Hematopoietic multipotent progenitor cell treated with erythropoietin and hydrocortisone succinate and interleukin-3 and kit ligand, for 6 days (in vitro differentiated cells): Measurements from ENCODE around the gene TBC1D21.

ENCODE experiments used
- DNase-seq: peaks from one replicate; pipeline ENCODE4 v3.0.0-alpha.2; 2015

The TBC1D21 gene

GRCh38 chr15:73865379-73865778 is 8.0 kb upstream of the TBC1D21 start:
- DNase-seq, result no peak

GRCh38 chr15:73865904-73866303 is 7.5 kb upstream of the TBC1D21 start:
- DNase-seq, result no peak

- DNase-seq, result no peak
Measured at GRCh38 chr15:73866481-73866880, 6.9 kb upstream of the TBC1D21 start.

- no peak for DNase-seq
Measured at GRCh38 chr15:73866881-73867410, 6.4 kb upstream of the TBC1D21 start.

GRCh38 chr15:73867426-73867825 is 5.9 kb upstream of the TBC1D21 start:
- no peak for DNase-seq

GRCh38 chr15:73867956-73868355 is 5.4 kb upstream of the TBC1D21 start:
- no peak for DNase-seq

GRCh38 chr15:73869216-73869995 is 4.0 kb upstream of the TBC1D21 start:
- no peak for DNase-seq

- peak; percentile 94 for DNase-seq
Measured at GRCh38 chr15:73870700-73871408, 2.5 kb upstream of the TBC1D21 start.

GRCh38 chr15:73872346-73872745 is 1.0 kb upstream of the TBC1D21 start:
- no peak for DNase-seq

GRCh38 chr15:73873889-73874511 is 636 bp downstream of the TBC1D21 start:
- peak; percentile 86 for DNase-seq

GRCh38 chr15:73879426-73879825 is 6.1 kb downstream of the TBC1D21 start:
- DNase-seq, result no peak

- DNase-seq, result no peak
Measured at GRCh38 chr15:73881579-73882320, 8.4 kb downstream of the TBC1D21 start.

GRCh38 chr15:73882761-73883419 is 9.5 kb downstream of the TBC1D21 start:
- DNase-seq, result no peak

- DNase-seq, result no peak
Measured at GRCh38 chr15:73884159-73884558, 10.8 kb downstream of the TBC1D21 start.

GRCh38 chr15:73885954-73886700 is 12.8 kb downstream of the TBC1D21 start:
- DNase-seq, result no peak

GRCh38 chr15:73886717-73887345 is 13.5 kb downstream of the TBC1D21 start:
- no peak for DNase-seq

GRCh38 chr15:73887481-73887880 is 14.1 kb downstream of the TBC1D21 start:
- no peak for DNase-seq

GRCh38 chr15:73888224-73889041 is 15.1 kb downstream of the TBC1D21 start:
- no peak for DNase-seq

GRCh38 chr15:73889053-73889761 is 15.8 kb downstream of the TBC1D21 start:
- no peak for DNase-seq

GRCh38 chr15:73889762-73890124 is 16.4 kb downstream of the TBC1D21 start:
- no peak for DNase-seq
